Measurements from ENCODE around the gene CNTN2. TPM values are rescaled to one million over a fixed set of nuclear protein-coding genes. Genes with fewer than 3 reads are reported as not detected.

Gene CNTN2
- total and polyA plus RNA-seq, 5 donors: 0.78 to 1.8 (median 1.4) TPM

GRCh38 chr1:205041001-205041715 is 1.9 kb upstream of the CNTN2 start:
- 34% methylated on average over 4 of the region's 4 CpGs for WGBS
- no peaks in the 10 kb centered on the region for H3K27me3 ChIP-seq (ENCODE audit: control insufficient read depth, insufficient read depth)
- no peak for ATAC-seq
- H3K4me3 ChIP-seq (ENCODE audit: low read length): no peak overlapping the region
- intact Hi-C loops (cut with DNase I): no loop called here
- no peak for DNase-seq
- H3K4me1 ChIP-seq (ENCODE audit: control insufficient read depth, insufficient read depth, low read length): no peaks in the 10 kb centered on the region
- no peak overlapping the region for H3K27ac ChIP-seq (ENCODE audit: low read length)
- H3K9me3 ChIP-seq (ENCODE audit: control insufficient read depth, low read length): no peaks in the 10 kb centered on the region

- Histone ChIP-seq H3K27me3 (ENCODE audit: control insufficient read depth, insufficient read depth) (no peaks in the 10 kb centered on the region), H3K4me1 (ENCODE audit: control insufficient read depth, insufficient read depth, low read length) (no peaks in the 10 kb centered on the region), H3K9me3 (ENCODE audit: control insufficient read depth, low read length) (no peaks in the 10 kb centered on the region), H3K27ac (ENCODE audit: low read length) (no peak overlapping the region), H3K4me3 (ENCODE audit: low read length) (no peak overlapping the region)
- intact Hi-C loops (cut with DNase I): no loop called here
- 56% methylated on average over 16 of the region's 16 CpGs for WGBS
- ATAC-seq: no peak
- DNase-seq: no peak
These were observed 758 bp upstream of the CNTN2 start for GRCh38 chr1:205041998-205042910.

- 26% methylated on average over 4 of the region's 4 CpGs for WGBS
- intact Hi-C loops (cut with DNase I): no loop called here
- ATAC-seq: no peak
These were observed 854 bp downstream of the CNTN2 start for GRCh38 chr1:205043866-205044265.

GRCh38 chr1:205044741-205045140 is 1.7 kb downstream of the CNTN2 start:
- DNase-seq (no peak), ATAC-seq (no peak)
- intact Hi-C loops (cut with DNase I): no loop called here
- no peak overlapping the region for H3K4me3 ChIP-seq (ENCODE audit: low read length)
- H3K4me1 ChIP-seq (ENCODE audit: control insufficient read depth, insufficient read depth, low read length): no peaks in the 10 kb centered on the region
- H3K9me3 ChIP-seq (ENCODE audit: control insufficient read depth, low read length): no peaks in the 10 kb centered on the region
- H3K27ac ChIP-seq (ENCODE audit: low read length): no peak overlapping the region
- H3K27me3 ChIP-seq (ENCODE audit: control insufficient read depth, insufficient read depth): no peaks in the 10 kb centered on the region
- 24% methylated on average over 5 of the region's 5 CpGs for WGBS

More at GRCh38 chr1:205043866-205044265, 854 bp downstream of the CNTN2 start:
- Histone ChIP-seq H3K4me3 (ENCODE audit: low read length) (no peak overlapping the region), H3K9me3 (ENCODE audit: control insufficient read depth, low read length) (no peaks in the 10 kb centered on the region), H3K4me1 (ENCODE audit: control insufficient read depth, insufficient read depth, low read length) (no peaks in the 10 kb centered on the region), H3K27ac (ENCODE audit: low read length) (no peak overlapping the region), H3K27me3 (ENCODE audit: control insufficient read depth, insufficient read depth) (no peaks in the 10 kb centered on the region)
- DNase-seq: no peak

- no peak overlapping the region for H3K4me3 ChIP-seq (ENCODE audit: low read length)
- DNase-seq: no peak
- intact Hi-C loops (cut with DNase I): no loop called here
- no peaks in the 10 kb centered on the region for H3K4me1 ChIP-seq (ENCODE audit: control insufficient read depth, insufficient read depth, low read length)
- no peak overlapping the region for H3K27ac ChIP-seq (ENCODE audit: low read length)
- 23% methylated on average over 11 of the region's 11 CpGs for WGBS
- no peaks in the 10 kb centered on the region for H3K27me3 ChIP-seq (ENCODE audit: control insufficient read depth, insufficient read depth)
- no peak for ATAC-seq
- no peaks in the 10 kb centered on the region for H3K9me3 ChIP-seq (ENCODE audit: control insufficient read depth, low read length)
These were observed 2.1 kb downstream of the CNTN2 start for GRCh38 chr1:205045146-205045545.

- Histone ChIP-seq H3K4me1 (ENCODE audit: control insufficient read depth, insufficient read depth, low read length) (no peaks in the 10 kb centered on the region), H3K9me3 (ENCODE audit: control insufficient read depth, low read length) (no peaks in the 10 kb centered on the region), H3K4me3 (ENCODE audit: low read length) (no peak overlapping the region), H3K27ac (ENCODE audit: low read length) (no peak overlapping the region), H3K27me3 (ENCODE audit: control insufficient read depth, insufficient read depth) (no peaks in the 10 kb centered on the region)
- ATAC-seq: no peak
- no peak for DNase-seq
- intact Hi-C loops (cut with DNase I): no loop called here
- 47% methylated on average over 4 of the region's 4 CpGs for WGBS
These were observed 3.9 kb downstream of the CNTN2 start for GRCh38 chr1:205046870-205047269.

GRCh38 chr1:205047764-205048231 is 4.8 kb downstream of the CNTN2 start:
- no peaks in the 10 kb centered on the region for H3K27me3 ChIP-seq (ENCODE audit: control insufficient read depth, insufficient read depth)
- no peaks in the 10 kb centered on the region for H3K9me3 ChIP-seq (ENCODE audit: control insufficient read depth, low read length)
- ATAC-seq: no peak
- no peak for DNase-seq
- no peaks in the 10 kb centered on the region for H3K4me1 ChIP-seq (ENCODE audit: control insufficient read depth, insufficient read depth, low read length)
- WGBS: 73% methylated on average over 5 of the region's 5 CpGs
- H3K27ac ChIP-seq (ENCODE audit: low read length): no peak overlapping the region
- H3K4me3 ChIP-seq (ENCODE audit: low read length): no peak overlapping the region
- intact Hi-C loops (cut with DNase I): no loop called here

- 85% methylated on average over 9 of the region's 9 CpGs for WGBS
- Histone ChIP-seq H3K27me3 (ENCODE audit: control insufficient read depth, insufficient read depth) (no peaks in the 10 kb centered on the region), H3K27ac (ENCODE audit: low read length) (no peak overlapping the region), H3K4me1 (ENCODE audit: control insufficient read depth, insufficient read depth, low read length) (no peaks in the 10 kb centered on the region), H3K4me3 (ENCODE audit: low read length) (no peak overlapping the region), H3K9me3 (ENCODE audit: control insufficient read depth, low read length) (no peaks in the 10 kb centered on the region)
- intact Hi-C loops (cut with DNase I): no loop called here
- ATAC-seq: no peak
- no peak for DNase-seq
These were observed 5.4 kb downstream of the CNTN2 start for GRCh38 chr1:205048382-205048781.

- Histone ChIP-seq H3K27me3 (ENCODE audit: control insufficient read depth, insufficient read depth) (no peaks in the 10 kb centered on the region), H3K27ac (ENCODE audit: low read length) (no peak overlapping the region), H3K4me3 (ENCODE audit: low read length) (no peak overlapping the region), H3K9me3 (ENCODE audit: control insufficient read depth, low read length) (no peaks in the 10 kb centered on the region), H3K4me1 (ENCODE audit: control insufficient read depth, insufficient read depth, low read length) (no peaks in the 10 kb centered on the region)
- ATAC-seq (peak; percentile 50 to 69), DNase-seq (peak in 1 of 3 donors; percentile 64)
- intact Hi-C loops (cut with DNase I): no loop called here
- WGBS: 62% methylated on average over 6 of the region's 6 CpGs
These were observed 6.5 kb downstream of the CNTN2 start for GRCh38 chr1:205049479-205049878.

GRCh38 chr1:205052690-205053089 is 9.7 kb downstream of the CNTN2 start:
- ATAC-seq (no peak), DNase-seq (no peak)
- WGBS: 82% methylated on average over 11 of the region's 11 CpGs
- intact Hi-C loops (cut with DNase I): loop anchor here in 2 of 4 donors (10.0 kb wide), 2 partner anchors 58 to 248 kb away; no protein-coding TSS in a partner anchor
- no peaks in the 10 kb centered on the region for H3K4me1 ChIP-seq (ENCODE audit: control insufficient read depth, insufficient read depth, low read length)
- H3K27ac ChIP-seq (ENCODE audit: low read length): no peak overlapping the region
- H3K27me3 ChIP-seq (ENCODE audit: control insufficient read depth, insufficient read depth): no peaks in the 10 kb centered on the region
- no peaks in the 10 kb centered on the region for H3K9me3 ChIP-seq (ENCODE audit: control insufficient read depth, low read length)
- H3K4me3 ChIP-seq (ENCODE audit: low read length): no peak overlapping the region

- H3K27ac ChIP-seq (ENCODE audit: low read length): no peak overlapping the region
- intact Hi-C loops (cut with DNase I): loop anchor here in 2 of 4 donors (10.0 kb wide), 2 partner anchors 58 to 248 kb away; no protein-coding TSS in a partner anchor
- whole genome bisulfite sequencing: 91% methylated on average over 5 of the region's 5 CpGs
- H3K4me3 ChIP-seq (ENCODE audit: low read length): no peak overlapping the region
- H3K27me3 ChIP-seq (ENCODE audit: control insufficient read depth, insufficient read depth): no peaks in the 10 kb centered on the region
- no peak for ATAC-seq
- H3K4me1 ChIP-seq (ENCODE audit: control insufficient read depth, insufficient read depth, low read length): no peaks in the 10 kb centered on the region
- no peak for DNase-seq
- no peaks in the 10 kb centered on the region for H3K9me3 ChIP-seq (ENCODE audit: control insufficient read depth, low read length)
These were observed 10.3 kb downstream of the CNTN2 start for GRCh38 chr1:205053296-205053695.

All from right cardiac atrium (tissue), 5 donors.